Ascending aorta (tissue), 2 donors: ENCODE results near the gene CBFA2T2. TPM values are rescaled to one million over a fixed set of nuclear protein-coding genes. Genes with fewer than 3 reads are reported as not detected.

Source experiments
- DNase-seq, 2 donors: peaks; one replicate each; pipeline ENCODE4 v3.0.0-alpha.2; 2019; ENCODE audit warnings: low spot score in 2 of 2
- H3K27ac ChIP-seq, 2 donors: fragments of 200-600 bp; sonication (generic); one replicate each; pipeline ENCODE4 v1.5.1; 2016 to 2017; ENCODE audit warnings: mild to moderate bottlenecking in 1 of 2
- H3K27me3 ChIP-seq: fragments of 200-600 bp; sonication (generic); one replicate; pipeline ENCODE4 v1.5.1; 2017
- H3K36me3 ChIP-seq, 2 donors: fragments of 200-600 bp; sonication (generic); one replicate each; pipeline ENCODE4 v1.5.1; 2016
- H3K4me1 ChIP-seq, 2 donors: fragments of 200-600 bp; sonication (generic); one replicate each; pipeline ENCODE4 v1.5.1; 2016 to 2017; ENCODE audit warnings: mild to moderate bottlenecking in 1 of 2
- H3K4me3 ChIP-seq, 2 donors: fragments of 200-600 bp; sonication (generic); one replicate each; pipeline ENCODE4 v1.5.1; 2016 to 2017; ENCODE audit warnings: mild to moderate bottlenecking in 1 of 2
- H3K9me3 ChIP-seq, 2 donors: fragments of 200-600 bp; sonication (generic); one replicate each; pipeline ENCODE4 v1.5.1; 2016
- intact Hi-C: fragments of 100-400 bp; cut with DNase I; formaldehyde crosslinking; loops from one replicate; pipeline ENCODE4 v1.15.1; 2023
- total RNA-seq: library from RNA; depleted of rRNA; stranded (reverse); fragments of >200 nt; gene quantifications from one replicate; pipeline ENCODE4 v1.1.0, GENCODE V29; 2016
- TF ChIP-seq, protein P1 (sequence below), 3 experiments: fragments of 200-600 bp in 2 of 3; fragments of 450-650 bp in 1 of 3; sonication (generic) in 2 of 3; IDR thresholded peaks; one replicate each; pipeline ENCODE4 v1.5.1; 2016 to 2019; ENCODE audit warnings: antibody characterized with exemption in 3 of 3, mild to moderate bottlenecking in 1 of 3, moderate library complexity in 1 of 3

Gene CBFA2T2
- total RNA-seq, 1 donor from 2014 or later: 22.4 TPM

DNA sequence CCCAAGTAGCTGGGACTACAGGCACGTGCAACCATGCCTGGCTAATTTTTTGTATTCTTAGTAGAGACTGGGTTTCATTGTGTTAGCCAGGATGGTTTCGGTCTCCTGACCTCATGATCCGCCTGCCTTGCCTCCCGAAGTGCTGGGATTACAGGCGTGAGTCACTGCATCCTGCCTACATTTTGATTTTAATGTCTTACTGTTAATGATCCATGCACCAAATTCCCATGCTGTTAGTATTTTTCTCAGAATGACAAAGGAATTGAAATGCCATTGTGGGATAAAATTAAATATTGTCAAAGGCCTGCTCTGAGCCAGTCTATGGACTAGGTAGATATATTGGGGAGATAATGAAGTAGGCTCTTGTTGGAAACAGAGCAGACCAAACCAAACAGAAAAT, 28.2 kb downstream of the CBFA2T2 start:
- no peak for DNase-seq
- TF ChIP-seq, protein P1, sequence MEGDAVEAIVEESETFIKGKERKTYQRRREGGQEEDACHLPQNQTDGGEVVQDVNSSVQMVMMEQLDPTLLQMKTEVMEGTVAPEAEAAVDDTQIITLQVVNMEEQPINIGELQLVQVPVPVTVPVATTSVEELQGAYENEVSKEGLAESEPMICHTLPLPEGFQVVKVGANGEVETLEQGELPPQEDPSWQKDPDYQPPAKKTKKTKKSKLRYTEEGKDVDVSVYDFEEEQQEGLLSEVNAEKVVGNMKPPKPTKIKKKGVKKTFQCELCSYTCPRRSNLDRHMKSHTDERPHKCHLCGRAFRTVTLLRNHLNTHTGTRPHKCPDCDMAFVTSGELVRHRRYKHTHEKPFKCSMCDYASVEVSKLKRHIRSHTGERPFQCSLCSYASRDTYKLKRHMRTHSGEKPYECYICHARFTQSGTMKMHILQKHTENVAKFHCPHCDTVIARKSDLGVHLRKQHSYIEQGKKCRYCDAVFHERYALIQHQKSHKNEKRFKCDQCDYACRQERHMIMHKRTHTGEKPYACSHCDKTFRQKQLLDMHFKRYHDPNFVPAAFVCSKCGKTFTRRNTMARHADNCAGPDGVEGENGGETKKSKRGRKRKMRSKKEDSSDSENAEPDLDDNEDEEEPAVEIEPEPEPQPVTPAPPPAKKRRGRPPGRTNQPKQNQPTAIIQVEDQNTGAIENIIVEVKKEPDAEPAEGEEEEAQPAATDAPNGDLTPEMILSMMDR (IDR thresholded peaks at IDR 0.05): no peak
- H3K27ac ChIP-seq: no peak overlapping the region

DNA sequence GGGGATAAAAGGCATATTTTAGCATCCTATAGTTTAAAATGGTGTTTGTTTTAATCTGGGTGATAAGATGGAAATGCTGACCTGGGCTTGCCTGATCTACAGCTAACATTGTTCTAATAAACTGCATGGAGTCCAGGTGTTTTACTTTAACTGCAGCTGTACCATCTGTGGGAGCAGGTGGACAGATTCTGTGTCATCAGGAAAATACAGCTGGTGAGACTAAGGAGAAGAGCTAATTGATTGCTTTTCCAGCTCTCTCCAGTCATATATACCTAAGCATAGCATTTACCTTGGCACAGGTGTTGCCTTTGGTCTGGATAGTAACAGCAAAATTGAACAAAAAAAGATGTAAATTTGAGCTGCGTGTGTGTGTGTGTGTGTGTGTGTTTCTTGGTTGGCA, 31.6 kb downstream of the CBFA2T2 start:
- Histone ChIP-seq H3K4me1 (no peaks in the 10 kb centered on the region), H3K27ac (no peak overlapping the region), H3K27me3 (no peaks in the 10 kb centered on the region), H3K36me3 (no peaks in the 10 kb centered on the region), H3K4me3 (no peak overlapping the region), H3K9me3 (no peaks in the 10 kb centered on the region)
- TF ChIP-seq, protein P1 (IDR thresholded peaks at IDR 0.05): no peak
- no peak for DNase-seq
- intact Hi-C loops: no loop called here

More for the DNA sequence above, 28.2 kb downstream of the CBFA2T2 start:
- H3K4me1 ChIP-seq: no peaks in the 10 kb centered on the region
- intact Hi-C loops: no loop called here
- H3K27me3 ChIP-seq: no peaks in the 10 kb centered on the region
- H3K9me3 ChIP-seq: no peaks in the 10 kb centered on the region
- no peak overlapping the region for H3K4me3 ChIP-seq
- H3K36me3 ChIP-seq: no peaks in the 10 kb centered on the region

DNA sequence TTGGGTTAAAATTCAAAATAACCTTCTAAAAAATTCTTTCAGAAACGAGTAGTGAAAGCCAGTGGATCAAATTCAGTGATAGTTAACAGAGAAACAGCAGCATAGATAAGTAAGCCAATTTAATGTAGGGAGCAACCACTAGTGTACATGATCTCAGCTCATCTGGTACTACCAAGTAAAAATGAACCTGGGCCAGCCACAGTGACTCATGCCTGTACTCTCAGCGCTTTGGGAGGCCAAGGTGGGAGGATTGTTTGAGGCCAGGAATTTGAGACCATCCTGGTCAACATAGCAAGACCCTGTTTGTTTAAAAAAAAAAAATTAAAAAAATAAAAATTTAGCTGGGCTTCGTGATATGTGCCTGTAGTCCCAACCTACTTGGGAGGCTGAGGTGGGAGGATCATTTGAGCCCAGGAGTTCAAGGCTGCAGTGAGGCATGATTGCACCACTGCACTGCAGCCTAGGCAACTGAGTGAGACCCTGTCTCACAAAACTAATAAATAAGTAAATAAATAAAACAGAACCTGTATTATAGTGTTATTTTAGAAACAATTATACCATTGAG, 32.4 kb downstream of the CBFA2T2 start:
- intact Hi-C loops: no loop called here
- H3K4me3 ChIP-seq: no peak overlapping the region
- no peaks in the 10 kb centered on the region for H3K9me3 ChIP-seq
- TF ChIP-seq, protein P1 (IDR thresholded peaks at IDR 0.05): no peak
- no peaks in the 10 kb centered on the region for H3K36me3 ChIP-seq
- no peaks in the 10 kb centered on the region for H3K27me3 ChIP-seq
- DNase-seq: no peak
- H3K27ac ChIP-seq: no peak overlapping the region
- no peaks in the 10 kb centered on the region for H3K4me1 ChIP-seq

DNA sequence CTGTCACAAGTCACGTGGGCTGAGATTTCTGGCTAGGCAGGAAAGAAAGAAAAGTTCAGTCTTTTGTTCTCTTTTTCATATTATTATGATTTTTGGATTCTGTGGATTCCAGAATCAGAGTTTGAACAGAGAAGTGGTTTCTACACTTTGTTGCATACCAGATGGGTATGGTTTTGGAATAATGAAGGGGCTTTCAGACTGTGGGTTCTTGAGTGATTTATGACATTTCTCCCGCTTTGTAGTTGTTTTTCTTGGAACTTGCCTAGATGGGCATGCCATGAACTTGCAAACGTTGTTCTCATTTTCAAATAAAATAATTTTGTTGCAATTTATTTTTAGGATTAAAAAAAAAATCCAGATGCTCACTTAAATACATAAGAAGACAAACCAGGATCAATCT, 34.4 kb downstream of the CBFA2T2 start:
- Histone ChIP-seq H3K27ac (no peak overlapping the region), H3K4me1 (peaks cover 0 to 5% of the 10 kb centered on the region in 2 donors), H3K9me3 (no peaks in the 10 kb centered on the region), H3K27me3 (no peaks in the 10 kb centered on the region), H3K4me3 (no peak overlapping the region), H3K36me3 (no peaks in the 10 kb centered on the region)
- intact Hi-C loops: no loop called here
- DNase-seq: no peak
- TF ChIP-seq, protein P1 (IDR thresholded peaks at IDR 0.05): no peak

DNA sequence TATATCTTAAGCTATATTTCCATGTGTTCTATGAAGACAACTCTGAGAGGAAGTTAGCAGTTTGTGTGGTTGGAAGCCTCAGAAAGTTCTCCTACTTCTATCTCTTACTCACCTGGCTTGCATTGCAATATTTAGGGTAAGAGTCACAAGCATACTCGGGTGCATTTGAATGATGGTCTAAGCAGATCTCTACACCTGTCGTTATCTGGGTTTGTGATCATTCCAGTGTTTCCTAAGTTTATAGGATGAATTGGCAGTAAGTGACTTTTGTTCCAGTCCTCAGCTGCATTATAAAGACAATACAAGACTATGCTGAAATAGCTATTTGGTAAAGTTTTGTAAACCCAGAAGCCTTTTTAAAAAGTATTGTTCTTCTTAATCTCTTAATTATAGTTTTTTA, 36.9 kb downstream of the CBFA2T2 start:
- Histone ChIP-seq H3K27ac (no peak overlapping the region), H3K4me1 (peaks cover 0 to 12% of the 10 kb centered on the region in 2 donors), H3K36me3 (no peaks in the 10 kb centered on the region), H3K4me3 (no peak overlapping the region), H3K9me3 (no peaks in the 10 kb centered on the region), H3K27me3 (no peaks in the 10 kb centered on the region)
- DNase-seq: no peak
- intact Hi-C loops: no loop called here
- TF ChIP-seq, protein P1 (IDR thresholded peaks at IDR 0.05): no peak
